PC-9 (cell line): ENCODE results near the gene CCNA1.

ENCODE experiments used
- CTCF ChIP-seq: fragments of 200-600 bp; sonication (generic); conservative IDR thresholded peaks from 2 replicates; pipeline ENCODE4 v1.6.1; 2017; ENCODE audit warnings: mixed run types, antibody characterized with exemption, mild to moderate bottlenecking, moderate library complexity
- EZH2 ChIP-seq: fragments of 200-600 bp; sonication (generic); IDR thresholded peaks from 2 replicates; pipeline ENCODE4 v1.8.0; 2017; ENCODE audit warnings: antibody characterized with exemption, low read depth

GRCh38 chr13:36428086-36428485 is 4.2 kb upstream of the CCNA1 start:
- TF ChIP-seq CTCF (no peak), EZH2 (no peak)
